HepG2 (cell line): ENCODE results near the gene SGK1. TPM values are rescaled to one million over a fixed set of nuclear protein-coding genes. Genes with fewer than 3 reads are reported as not detected.

Source experiments
- CHD4 ChIP-seq: fragments of 200-600 bp; sonication (generic); IDR thresholded peaks from 2 replicates; pipeline ENCODE4 v1.7.0; 2017; ENCODE audit warnings: mild to moderate bottlenecking, low read length, borderline replicate concordance
- CREB1 ChIP-seq, 2 experiments: fragments of 450-650 bp in 1 of 2; IDR thresholded peaks; 2 replicates each; pipeline ENCODE4 v1.6.1; 2016 to 2017; ENCODE audit warnings: control low read depth in 1 of 2, mild to moderate bottlenecking in 1 of 2, missing compliant biosample characterization in 1 of 2, missing genetic modification characterization in 1 of 2
- DMAP1 ChIP-seq: IDR thresholded peaks from 2 replicates; pipeline ENCODE4 v1.6.1; 2016
- KDM4B ChIP-seq: sonication (generic); formaldehyde crosslinking; IDR thresholded peaks from 2 replicates; pipeline ENCODE4 v1.4.0; 2020; ENCODE audit warnings: missing genetic modification reagents
- RAD21 ChIP-seq: fragments of 450-650 bp; formaldehyde crosslinking; IDR thresholded peaks from 2 replicates; pipeline ENCODE4 v1.5.0; 2020; ENCODE audit warnings: mild to moderate bottlenecking
- RERE ChIP-seq: IDR thresholded peaks from 2 replicates; pipeline ENCODE4 v1.6.1; 2016; ENCODE audit warnings: low read depth, missing genetic modification reagents, missing compliant biosample characterization
- ZC3H13 ChIP-seq: sonication (generic); formaldehyde crosslinking; IDR thresholded peaks from 2 replicates; pipeline ENCODE4 v1.8.1; 2023; ENCODE audit warnings: mild to moderate bottlenecking, missing genetic modification reagents, moderate library complexity
- ZNF317 ChIP-seq: sonication (generic); formaldehyde crosslinking; IDR thresholded peaks from 2 replicates; pipeline ENCODE4 v1.5.0; 2020; ENCODE audit warnings: mild to moderate bottlenecking, missing genetic modification reagents
- ZNF614 ChIP-seq: IDR thresholded peaks from 2 replicates; pipeline ENCODE4 v1.6.1; 2018; ENCODE audit warnings: missing biosample characterization, missing genetic modification reagents, inconsistent platforms, borderline replicate concordance
- ZNF616 ChIP-seq: sonication (generic); formaldehyde crosslinking; IDR thresholded peaks from 2 replicates; pipeline ENCODE4 v1.5.0; 2020; ENCODE audit warnings: low read depth, mild to moderate bottlenecking, missing genetic modification reagents
- polyA plus RNA-seq, 8 experiments: library from polyadenylated mRNA; depleted of rRNA in 3 of 8; stranded (reverse) in 7 of 8; unstranded in 1 of 8; fragments of >200 nt; fragmentation: Illumina TruSeq in 4 of 8; extraction: Trizol in 4 of 8; gene quantifications; 2 replicates each; pipeline versions ENCODE4 v1.2.1 to v1.2.3, GENCODE V29; 2011 to 2016; ENCODE audit warnings: low read depth in 4 of 8, missing spikeins in 1 of 8, mixed read lengths in 1 of 8; ENCODE audit not compliant: insufficient read depth in 1 of 8
- total RNA-seq, 5 experiments: library from RNA; depleted of rRNA; stranded (reverse); fragments of >200 nt; fragmentation: Illumina TruSeq; extraction: Trizol; gene quantifications; 2 replicates each; pipeline ENCODE4 v1.2.3, GENCODE V29; 2016; ENCODE audit warnings: low read depth in 1 of 5
- TF ChIP-seq, protein P1 (sequence below): sonication (generic); formaldehyde crosslinking; IDR thresholded peaks from 2 replicates; pipeline ENCODE4 v1.8.0; 2022; ENCODE audit warnings: low read depth, missing genetic modification reagents
- TF ChIP-seq, protein P2 (sequence below): sonication (generic); formaldehyde crosslinking; conservative IDR thresholded peaks from 2 replicates; pipeline ENCODE4 v1.4.0; 2020; ENCODE audit warnings: missing genetic modification reagents
- TF ChIP-seq, protein P3 (sequence below): IDR thresholded peaks from 2 replicates; pipeline ENCODE4 v1.4.0; 2020; ENCODE audit warnings: mild to moderate bottlenecking, missing genetic modification reagents
- TF ChIP-seq, protein P4 (sequence below): sonication (generic); formaldehyde crosslinking; IDR thresholded peaks from 2 replicates; pipeline ENCODE4 v1.4.0; 2020; ENCODE audit warnings: missing genetic modification reagents

Gene SGK1
- total and polyA plus RNA-seq, 2 of the 13 experiments (the other 11 are each of a cell fraction or from before 2014, with no cell fraction given), result 56.1 to 56.2 TPM

GRCh38 chr6:134178161-134179044 lies 139.5 kb downstream of the SGK1 start (continued):
- TF ChIP-seq RERE (CRISPR knock-in tag) (no peak), ZC3H13 (no peak), ZNF614 (CRISPR knock-in tag) (0 out of 2 replicates have a peak, but pooled peaks have one; percentile 33), KDM4B (CRISPR knock-in tag) (0 out of 2 replicates have a peak, but pooled peaks have one; percentile 49), CREB1 (IDR thresholded peaks at IDR 0.05) (no peak), CREB1 (CRISPR knock-in tag; IDR thresholded peaks at IDR 0.05) (peak; percentile 21; the same call in 1 of the 2 replicates), CHD4 (0 out of 2 replicates have a peak, but pooled peaks have one; percentile 23), ZNF317 (CRISPR knock-in tag) (no peak), ZNF616 (no peak), DMAP1 (CRISPR knock-in tag) (no peak), RAD21 (peak; percentile 79)
- TF ChIP-seq, protein P1, sequence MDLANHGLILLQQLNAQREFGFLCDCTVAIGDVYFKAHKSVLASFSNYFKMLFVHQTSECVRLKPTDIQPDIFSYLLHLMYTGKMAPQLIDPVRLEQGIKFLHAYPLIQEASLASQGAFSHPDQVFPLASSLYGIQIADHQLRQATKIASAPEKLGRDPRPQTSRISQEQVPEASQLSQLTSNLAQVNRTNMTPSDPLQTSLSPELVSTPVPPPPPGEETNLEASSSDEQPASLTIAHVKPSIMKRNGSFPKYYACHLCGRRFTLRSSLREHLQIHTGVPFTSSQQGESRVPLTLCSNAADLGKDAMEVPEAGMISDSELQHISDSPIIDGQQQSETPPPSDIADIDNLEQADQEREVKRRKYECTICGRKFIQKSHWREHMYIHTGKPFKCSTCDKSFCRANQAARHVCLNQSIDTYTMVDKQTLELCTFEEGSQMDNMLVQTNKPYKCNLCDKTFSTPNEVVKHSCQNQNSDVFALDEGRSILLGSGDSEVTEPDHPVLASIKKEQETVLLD, result peak; percentile 28; the same call in 1 of the 2 replicates
- TF ChIP-seq, protein P2, sequence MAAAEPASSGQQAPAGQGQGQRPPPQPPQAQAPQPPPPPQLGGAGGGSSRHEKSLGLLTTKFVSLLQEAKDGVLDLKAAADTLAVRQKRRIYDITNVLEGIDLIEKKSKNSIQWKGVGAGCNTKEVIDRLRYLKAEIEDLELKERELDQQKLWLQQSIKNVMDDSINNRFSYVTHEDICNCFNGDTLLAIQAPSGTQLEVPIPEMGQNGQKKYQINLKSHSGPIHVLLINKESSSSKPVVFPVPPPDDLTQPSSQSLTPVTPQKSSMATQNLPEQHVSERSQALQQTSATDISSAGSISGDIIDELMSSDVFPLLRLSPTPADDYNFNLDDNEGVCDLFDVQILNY (CRISPR knock-in tag), result no peak
- TF ChIP-seq, protein P3, sequence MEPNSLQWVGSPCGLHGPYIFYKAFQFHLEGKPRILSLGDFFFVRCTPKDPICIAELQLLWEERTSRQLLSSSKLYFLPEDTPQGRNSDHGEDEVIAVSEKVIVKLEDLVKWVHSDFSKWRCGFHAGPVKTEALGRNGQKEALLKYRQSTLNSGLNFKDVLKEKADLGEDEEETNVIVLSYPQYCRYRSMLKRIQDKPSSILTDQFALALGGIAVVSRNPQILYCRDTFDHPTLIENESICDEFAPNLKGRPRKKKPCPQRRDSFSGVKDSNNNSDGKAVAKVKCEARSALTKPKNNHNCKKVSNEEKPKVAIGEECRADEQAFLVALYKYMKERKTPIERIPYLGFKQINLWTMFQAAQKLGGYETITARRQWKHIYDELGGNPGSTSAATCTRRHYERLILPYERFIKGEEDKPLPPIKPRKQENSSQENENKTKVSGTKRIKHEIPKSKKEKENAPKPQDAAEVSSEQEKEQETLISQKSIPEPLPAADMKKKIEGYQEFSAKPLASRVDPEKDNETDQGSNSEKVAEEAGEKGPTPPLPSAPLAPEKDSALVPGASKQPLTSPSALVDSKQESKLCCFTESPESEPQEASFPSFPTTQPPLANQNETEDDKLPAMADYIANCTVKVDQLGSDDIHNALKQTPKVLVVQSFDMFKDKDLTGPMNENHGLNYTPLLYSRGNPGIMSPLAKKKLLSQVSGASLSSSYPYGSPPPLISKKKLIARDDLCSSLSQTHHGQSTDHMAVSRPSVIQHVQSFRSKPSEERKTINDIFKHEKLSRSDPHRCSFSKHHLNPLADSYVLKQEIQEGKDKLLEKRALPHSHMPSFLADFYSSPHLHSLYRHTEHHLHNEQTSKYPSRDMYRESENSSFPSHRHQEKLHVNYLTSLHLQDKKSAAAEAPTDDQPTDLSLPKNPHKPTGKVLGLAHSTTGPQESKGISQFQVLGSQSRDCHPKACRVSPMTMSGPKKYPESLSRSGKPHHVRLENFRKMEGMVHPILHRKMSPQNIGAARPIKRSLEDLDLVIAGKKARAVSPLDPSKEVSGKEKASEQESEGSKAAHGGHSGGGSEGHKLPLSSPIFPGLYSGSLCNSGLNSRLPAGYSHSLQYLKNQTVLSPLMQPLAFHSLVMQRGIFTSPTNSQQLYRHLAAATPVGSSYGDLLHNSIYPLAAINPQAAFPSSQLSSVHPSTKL, result peak; percentile 40; the same call in 1 of the 2 replicates
- TF ChIP-seq, protein P4, sequence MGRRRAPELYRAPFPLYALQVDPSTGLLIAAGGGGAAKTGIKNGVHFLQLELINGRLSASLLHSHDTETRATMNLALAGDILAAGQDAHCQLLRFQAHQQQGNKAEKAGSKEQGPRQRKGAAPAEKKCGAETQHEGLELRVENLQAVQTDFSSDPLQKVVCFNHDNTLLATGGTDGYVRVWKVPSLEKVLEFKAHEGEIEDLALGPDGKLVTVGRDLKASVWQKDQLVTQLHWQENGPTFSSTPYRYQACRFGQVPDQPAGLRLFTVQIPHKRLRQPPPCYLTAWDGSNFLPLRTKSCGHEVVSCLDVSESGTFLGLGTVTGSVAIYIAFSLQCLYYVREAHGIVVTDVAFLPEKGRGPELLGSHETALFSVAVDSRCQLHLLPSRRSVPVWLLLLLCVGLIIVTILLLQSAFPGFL (CRISPR knock-in tag), result no peak
